Erythroblast (primary cell): ENCODE measurements around the gene CD82.

ENCODE experiments used
- GATA1 ChIP-seq: IDR thresholded peaks from 2 replicates; pipeline ENCODE4 v1.6.1; 2011; ENCODE audit warnings: low read depth, mild to moderate bottlenecking, control low read depth, low read length, moderate library complexity
- POLR2A ChIP-seq: IDR thresholded peaks from 2 replicates; pipeline ENCODE4 v1.6.1; 2011; ENCODE audit warnings: mild to moderate bottlenecking, low read length

DNA sequence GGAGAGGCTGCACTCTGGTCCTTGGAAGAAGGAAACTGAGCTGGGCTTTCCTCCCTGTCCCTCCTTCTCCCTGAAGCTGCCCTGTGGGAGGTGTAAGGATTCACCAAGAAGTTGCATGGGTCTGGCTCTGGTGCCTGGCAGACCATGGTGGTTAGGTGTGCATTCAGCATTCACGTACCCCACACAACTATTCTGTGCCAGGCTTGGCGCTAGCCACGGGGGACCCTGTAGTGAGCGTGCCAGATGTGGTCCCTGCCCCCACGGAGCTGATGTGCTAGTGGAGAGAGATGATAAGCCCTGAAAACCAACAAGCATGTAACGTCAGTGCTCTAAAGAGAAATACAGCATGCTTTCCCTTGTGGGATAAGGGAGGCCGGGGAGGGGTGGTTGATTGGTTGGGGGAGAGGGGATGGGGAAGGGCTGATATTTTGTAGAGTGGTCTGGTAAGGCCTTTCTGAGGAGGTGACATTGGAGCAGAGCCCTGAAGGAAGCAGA is 48.9 kb downstream of the CD82 start:
- TF ChIP-seq POLR2A (no peak), GATA1 (no peak)
